HFF-Myc (cell line): ENCODE results near the gene KLHL7.

ENCODE experiments used
- DNase-seq: peaks from one replicate; pipeline ENCODE4 v3.0.0-alpha.2; 2011; ENCODE audit warnings: low read depth; ENCODE audit errors: extremely low read depth
- H3K4me3 ChIP-seq: replicated peaks from 2 replicates; pipeline ENCODE4 v1.5.1; 2011; ENCODE audit warnings: low read depth, mild to moderate bottlenecking, control low read depth, low read length
- TF ChIP-seq, protein P1 (sequence below): IDR thresholded peaks from 2 replicates; pipeline ENCODE4 v1.5.1; 2012; ENCODE audit warnings: mild to moderate bottlenecking, low read depth, low read length, control low read depth; ENCODE audit errors: missing control alignments

The KLHL7 gene

DNA sequence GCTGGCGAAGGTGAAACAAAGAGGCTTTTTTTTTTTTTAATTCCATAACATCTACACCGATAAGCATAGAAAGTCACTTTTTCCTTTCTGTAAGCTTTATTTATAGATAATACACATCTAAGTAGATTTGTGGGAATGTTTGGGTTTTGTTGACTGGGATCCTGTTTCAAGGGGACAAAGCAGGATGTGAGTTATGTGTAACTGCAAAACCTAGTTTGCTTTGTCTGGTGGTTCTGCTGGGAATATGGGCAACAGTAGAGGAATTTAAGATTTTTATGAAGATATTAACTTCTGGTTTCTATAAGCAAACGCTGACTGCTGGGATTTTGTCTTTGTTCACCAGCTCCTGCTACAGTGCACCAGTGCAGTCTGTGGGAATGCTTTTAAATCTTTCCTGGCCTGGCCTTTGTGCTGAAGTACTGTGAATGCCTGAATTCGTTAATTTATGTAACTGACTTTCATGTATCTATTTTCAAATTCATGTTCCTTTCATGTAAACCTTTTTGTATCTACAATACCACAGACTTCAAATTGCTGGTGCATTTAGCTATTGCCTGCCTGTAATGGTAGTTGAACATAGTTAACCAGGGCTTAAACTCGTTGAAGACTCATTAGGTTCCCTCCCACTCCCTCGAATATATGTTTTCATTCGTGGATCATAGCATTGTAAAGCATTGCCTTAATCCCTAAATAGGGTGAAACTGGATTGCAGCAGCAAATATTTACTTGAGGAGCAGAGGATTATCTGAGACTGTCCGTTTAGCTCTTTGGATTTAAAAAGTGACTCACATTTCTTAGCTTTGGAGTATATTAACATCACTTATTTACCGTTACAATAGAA lies 1.5 kb downstream of the KLHL7 start:
- peak overlapping the region; percentile 92 for H3K4me3 ChIP-seq
- TF ChIP-seq, protein P1, sequence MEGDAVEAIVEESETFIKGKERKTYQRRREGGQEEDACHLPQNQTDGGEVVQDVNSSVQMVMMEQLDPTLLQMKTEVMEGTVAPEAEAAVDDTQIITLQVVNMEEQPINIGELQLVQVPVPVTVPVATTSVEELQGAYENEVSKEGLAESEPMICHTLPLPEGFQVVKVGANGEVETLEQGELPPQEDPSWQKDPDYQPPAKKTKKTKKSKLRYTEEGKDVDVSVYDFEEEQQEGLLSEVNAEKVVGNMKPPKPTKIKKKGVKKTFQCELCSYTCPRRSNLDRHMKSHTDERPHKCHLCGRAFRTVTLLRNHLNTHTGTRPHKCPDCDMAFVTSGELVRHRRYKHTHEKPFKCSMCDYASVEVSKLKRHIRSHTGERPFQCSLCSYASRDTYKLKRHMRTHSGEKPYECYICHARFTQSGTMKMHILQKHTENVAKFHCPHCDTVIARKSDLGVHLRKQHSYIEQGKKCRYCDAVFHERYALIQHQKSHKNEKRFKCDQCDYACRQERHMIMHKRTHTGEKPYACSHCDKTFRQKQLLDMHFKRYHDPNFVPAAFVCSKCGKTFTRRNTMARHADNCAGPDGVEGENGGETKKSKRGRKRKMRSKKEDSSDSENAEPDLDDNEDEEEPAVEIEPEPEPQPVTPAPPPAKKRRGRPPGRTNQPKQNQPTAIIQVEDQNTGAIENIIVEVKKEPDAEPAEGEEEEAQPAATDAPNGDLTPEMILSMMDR, result no peak
- no peak for DNase-seq

DNA sequence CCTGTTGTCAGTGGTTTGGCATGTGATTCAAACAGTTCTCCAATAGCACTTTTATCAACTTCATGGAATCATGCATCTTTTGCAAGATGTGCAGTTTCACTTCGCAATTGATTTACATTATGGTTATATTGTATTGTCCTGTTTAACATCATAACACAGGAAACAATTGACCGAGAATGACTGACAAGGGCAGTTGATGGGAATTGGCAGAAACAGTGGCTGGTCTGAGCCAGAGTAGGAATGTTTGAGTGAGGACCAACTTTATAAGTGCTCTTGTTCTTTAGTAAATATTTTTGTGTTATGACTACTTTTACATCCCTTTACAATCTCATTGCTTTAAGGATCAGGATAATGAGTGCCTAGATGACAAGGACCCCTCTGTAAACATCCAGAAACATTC lies 2.2 kb downstream of the KLHL7 start:
- peak overlapping the region; percentile 92 for H3K4me3 ChIP-seq
- TF ChIP-seq, protein P1, result no peak
- DNase-seq, result no peak

DNA sequence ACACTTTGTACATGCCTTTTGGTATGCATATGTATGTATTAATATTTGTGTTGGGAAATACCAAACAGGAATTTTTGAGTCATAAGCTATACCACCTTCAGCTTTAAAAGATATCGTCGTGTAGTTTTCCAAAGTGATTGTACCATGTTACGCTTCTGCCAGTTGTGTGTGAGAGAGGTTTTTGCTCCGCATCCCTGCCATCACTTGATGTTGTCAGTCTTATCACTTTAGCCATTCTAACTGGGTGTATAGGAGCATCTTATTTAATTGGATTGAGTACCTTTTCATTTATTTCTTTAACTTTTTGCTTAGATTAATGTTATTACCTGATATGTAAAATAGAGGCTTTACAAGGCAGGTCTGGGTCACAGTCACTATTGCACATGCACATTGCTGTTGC lies 3.4 kb downstream of the KLHL7 start:
- TF ChIP-seq, protein P1, result no peak
- no peak for DNase-seq
- no peak overlapping the region for H3K4me3 ChIP-seq

DNA sequence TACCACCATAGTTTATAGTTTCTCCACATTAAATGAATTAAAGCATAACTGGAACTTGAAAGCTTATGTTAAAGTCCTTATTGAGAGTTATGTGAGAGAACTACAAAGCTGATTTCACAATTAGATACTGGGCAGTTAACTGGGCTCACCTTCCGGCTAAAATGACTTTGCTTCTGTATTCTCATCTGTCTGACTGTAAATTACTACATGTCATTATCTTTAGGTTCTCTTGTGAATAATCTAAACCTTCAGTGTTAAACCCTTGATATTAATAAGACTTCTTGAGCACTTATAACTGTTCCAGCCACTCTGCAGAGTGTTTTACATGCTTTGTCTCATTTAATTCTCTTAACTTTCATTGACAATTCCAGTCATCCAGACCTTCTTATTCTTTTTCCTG lies 3.9 kb downstream of the KLHL7 start:
- TF ChIP-seq, protein P1, result no peak
- no peak for DNase-seq
- H3K4me3 ChIP-seq, result no peak overlapping the region

DNA sequence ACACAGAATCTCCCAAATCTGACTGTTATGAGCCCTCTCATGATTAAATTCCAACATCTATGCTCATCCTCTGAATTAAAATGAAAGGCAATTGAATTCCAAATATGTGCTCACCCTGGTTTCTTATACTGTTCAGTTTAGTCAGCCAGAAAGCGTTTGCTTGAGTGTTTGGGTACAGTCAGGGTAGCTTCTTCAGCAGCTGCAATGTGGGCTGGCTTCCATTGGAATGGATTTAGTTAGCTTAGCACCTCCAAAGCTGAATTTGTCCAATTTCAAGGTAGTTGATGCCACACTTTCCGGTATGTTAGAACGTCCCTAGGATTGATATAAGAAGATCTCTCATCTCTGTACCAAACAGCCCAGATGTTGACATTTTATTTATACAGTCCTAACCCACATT lies 9.3 kb downstream of the KLHL7 start:
- H3K4me3 ChIP-seq, result no peak overlapping the region
- no peak for DNase-seq
- TF ChIP-seq, protein P1, result no peak

DNA sequence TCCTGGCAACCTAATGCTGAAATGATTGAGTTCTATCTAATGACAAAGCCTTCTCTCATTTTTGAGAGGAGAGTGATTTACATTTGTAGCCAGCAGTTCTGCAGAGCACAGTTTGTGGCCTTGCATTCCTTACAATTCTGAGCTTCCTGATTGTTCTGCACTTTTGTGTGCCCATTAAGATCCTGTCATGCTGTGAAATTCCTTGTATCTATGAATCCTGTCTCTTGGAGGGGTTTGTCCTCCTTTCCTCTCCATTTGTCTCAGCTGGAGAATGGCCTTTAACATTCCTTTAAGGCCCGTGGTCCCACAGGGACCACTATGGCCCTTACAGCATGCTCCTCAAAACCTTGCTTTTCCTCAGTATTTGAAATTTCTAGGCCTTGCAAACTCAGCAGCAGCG lies 10.4 kb downstream of the KLHL7 start:
- TF ChIP-seq, protein P1, result no peak
- DNase-seq, result no peak
- H3K4me3 ChIP-seq, result no peak overlapping the region
